IMR-90 (cell line): Measurements from ENCODE around the gene ZNF583. TPM values are rescaled to one million over a fixed set of nuclear protein-coding genes. Genes with fewer than 3 reads are reported as not detected.

Experiments
- ATAC-seq: fragments of 200-7000 bp; cut with Tn5 transposase; 2 replicates; pipeline ENCODE4 v1.9.1; 2020; ENCODE audit warnings: low read depth, mild to moderate bottlenecking, moderate library complexity
- BruUV-seq: library from RNA; stranded (reverse); fragments of 400-500 nt; replicated peaks from 2 replicates; lab custom pipeline; 2021; lab: Mats Ljungman, UMichigan
- CTCF ChIA-PET: fragments of 300-600 bp; formaldehyde crosslinking; extraction: SDS; loops from one replicate; lab custom pipeline; 2021; ENCODE audit warnings: antibody characterized with exemption; lab: Yijun Ruan, JAX
- POLR2A ChIA-PET: fragments of 300-600 bp; sonication (Branson Sonifier 250); formaldehyde crosslinking; loops from one replicate; lab custom pipeline; 2022; ENCODE audit warnings: antibody characterized with exemption; ENCODE audit not compliant: unreplicated experiment; lab: Charles Lee
- DNase-seq: peaks from one replicate; pipeline ENCODE4 v3.0.0; 2013
- H2AFZ ChIP-seq: replicated peaks from 2 replicates; pipeline ENCODE3; 2013; ENCODE audit warnings: low read length, mild to moderate bottlenecking; ENCODE audit not compliant: poor library complexity
- H2AK5ac ChIP-seq: 2 replicates; pipeline ENCODE4 v1.6.1; 2013; ENCODE audit warnings: low read depth, low read length, inconsistent platforms
- H2AK9ac ChIP-seq: replicated peaks from 2 replicates; pipeline ENCODE3; 2013; ENCODE audit warnings: mild to moderate bottlenecking, low read depth, low read length, moderate library complexity; ENCODE audit not compliant: poor library complexity
- H2BK120ac ChIP-seq: 2 replicates; pipeline ENCODE4 v1.6.1; 2013; ENCODE audit warnings: low read depth, low read length, inconsistent platforms
- H2BK15ac ChIP-seq: 3 replicates; pipeline ENCODE4 v1.6.1; 2013; ENCODE audit warnings: low read depth, low read length, inconsistent platforms
- H2BK20ac ChIP-seq: 2 replicates; pipeline ENCODE4 v1.6.1; 2013; ENCODE audit warnings: low read depth, mild to moderate bottlenecking, inconsistent platforms, low read length, moderate library complexity
- H2BK5ac ChIP-seq: 2 replicates; pipeline ENCODE4 v1.6.1; 2013; ENCODE audit warnings: mild to moderate bottlenecking, low read depth, low read length, inconsistent platforms; ENCODE audit not compliant: poor library complexity, severe bottlenecking
- H3K14ac ChIP-seq: replicated peaks from 2 replicates; pipeline ENCODE4 v1.6.1; 2013; ENCODE audit warnings: low read depth, low read length, inconsistent platforms
- H3K18ac ChIP-seq: 2 replicates; pipeline ENCODE4 v1.6.1; 2013; ENCODE audit warnings: low read depth, low read length, control low read depth
- H3K23ac ChIP-seq: 2 replicates; pipeline ENCODE4 v1.6.1; 2013; ENCODE audit warnings: low read depth, low read length, inconsistent platforms
- H3K27ac ChIP-seq: 2 replicates; pipeline ENCODE4 v1.5.1; 2013; ENCODE audit warnings: mild to moderate bottlenecking, control low read depth, low read length; ENCODE audit not compliant: insufficient read depth
- H3K27me3 ChIP-seq: 2 replicates; pipeline ENCODE4 v1.6.1; 2013; ENCODE audit warnings: low read length; ENCODE audit not compliant: control insufficient read depth, insufficient read depth
- H3K36me3 ChIP-seq: 2 replicates; pipeline ENCODE4 v1.6.1; 2013; ENCODE audit warnings: low read length, mixed read lengths; ENCODE audit not compliant: control insufficient read depth, insufficient read depth
- H3K4ac ChIP-seq: 2 replicates; pipeline ENCODE4 v1.6.1; 2013; ENCODE audit warnings: low read depth, low read length, inconsistent platforms
- H3K4me1 ChIP-seq: 2 replicates; pipeline ENCODE4 v1.6.1; 2013; ENCODE audit warnings: low read length, mixed read lengths; ENCODE audit not compliant: control insufficient read depth, insufficient read depth
- H3K4me2 ChIP-seq: 2 replicates; pipeline ENCODE4 v1.6.1; 2013; ENCODE audit warnings: low read depth, mild to moderate bottlenecking, control low read depth, low read length, moderate library complexity
- H3K4me3 ChIP-seq: 2 replicates; pipeline ENCODE4 v1.5.1; 2013; ENCODE audit warnings: low read depth, mild to moderate bottlenecking, control low read depth, low read length, moderate library complexity; ENCODE audit not compliant: insufficient read depth
- H3K56ac ChIP-seq: 2 replicates; pipeline ENCODE4 v1.6.1; 2013; ENCODE audit warnings: low read length, inconsistent platforms; ENCODE audit not compliant: insufficient read depth; ENCODE audit errors: extremely low read depth
- H3K79me1 ChIP-seq, 2 experiments: 2 replicates each; pipeline ENCODE4 v1.6.1; 2013; ENCODE audit warnings: low read length in 2 of 2, inconsistent platforms in 1 of 2, low read depth in 1 of 2
- H3K9ac ChIP-seq: 2 replicates; pipeline ENCODE4 v1.6.1; 2013; ENCODE audit warnings: low read depth, low read length, control low read depth
- H3K9me1 ChIP-seq: 2 replicates; pipeline ENCODE4 v1.6.1; 2013; ENCODE audit warnings: low read length, inconsistent platforms; ENCODE audit not compliant: insufficient read depth
- H3K9me3 ChIP-seq: 2 replicates; pipeline ENCODE4 v1.6.1; 2013; ENCODE audit warnings: low read length; ENCODE audit not compliant: control insufficient read depth, insufficient read depth
- H4K20me1 ChIP-seq: 2 replicates; pipeline ENCODE4 v1.6.1; 2013; ENCODE audit warnings: low read length, inconsistent platforms; ENCODE audit not compliant: insufficient read depth
- H4K5ac ChIP-seq: 2 replicates; pipeline ENCODE4 v1.6.1; 2013; ENCODE audit warnings: mild to moderate bottlenecking, low read depth, low read length, control low read depth
- H4K8ac ChIP-seq, 2 experiments: 2 replicates each; pipeline ENCODE4 v1.6.1; 2013; ENCODE audit warnings: low read depth in 2 of 2, low read length in 2 of 2, control low read depth in 1 of 2, inconsistent platforms in 1 of 2
- H4K91ac ChIP-seq: 2 replicates; pipeline ENCODE4 v1.6.1; 2013; ENCODE audit warnings: low read depth, low read length, inconsistent platforms; ENCODE audit not compliant: insufficient read depth
- BHLHE40 ChIP-seq: fragments of 150-350 bp; IDR thresholded peaks from 2 replicates; pipeline ENCODE4 v1.6.1; 2016; ENCODE audit warnings: mild to moderate bottlenecking, low read depth, low read length
- CHD1 ChIP-seq: IDR thresholded peaks from 2 replicates; pipeline ENCODE4 v1.6.1; 2012; ENCODE audit warnings: low read depth, low read length, improper control_type of control experiment
- CTCF ChIP-seq: conservative IDR thresholded peaks from 2 replicates; pipeline ENCODE4 v1.5.1; 2012; ENCODE audit warnings: mild to moderate bottlenecking, low read depth, low read length, improper control_type of control experiment
- ELK1 ChIP-seq: fragments of 150-350 bp; IDR thresholded peaks from 2 replicates; pipeline ENCODE4 v1.6.1; 2016; ENCODE audit warnings: low read depth, mild to moderate bottlenecking, low read length, moderate library complexity, borderline replicate concordance
- FOS ChIP-seq: fragments of 150-350 bp; IDR thresholded peaks from 2 replicates; pipeline ENCODE4 v1.6.1; 2016; ENCODE audit warnings: low read depth, low read length
- MAFK ChIP-seq: IDR thresholded peaks from 2 replicates; pipeline ENCODE4 v1.6.1; 2012; ENCODE audit warnings: low read depth, low read length, improper control_type of control experiment
- MAZ ChIP-seq: IDR thresholded peaks from 2 replicates; pipeline ENCODE4 v1.6.1; 2012; ENCODE audit warnings: low read depth, mild to moderate bottlenecking, low read length, improper control_type of control experiment, moderate library complexity, borderline replicate concordance
- MXI1 ChIP-seq: IDR thresholded peaks from 2 replicates; pipeline ENCODE4 v1.6.1; 2012; ENCODE audit warnings: low read depth, mild to moderate bottlenecking, low read length, moderate library complexity, borderline replicate concordance
- NFE2L2 ChIP-seq: fragments of 150-350 bp; IDR thresholded peaks from 2 replicates; pipeline ENCODE4 v1.6.1; 2016; ENCODE audit warnings: low read depth, mild to moderate bottlenecking, low read length
- POLR2A ChIP-seq: IDR thresholded peaks from 2 replicates; pipeline ENCODE4 v1.6.1; 2012; ENCODE audit warnings: mild to moderate bottlenecking, low read depth, low read length
- RAD21 ChIP-seq: IDR thresholded peaks from 2 replicates; pipeline ENCODE4 v1.6.1; 2012; ENCODE audit warnings: low read length, improper control_type of control experiment
- SMC3 ChIP-seq: fragments of 150-350 bp; IDR thresholded peaks from 2 replicates; pipeline ENCODE4 v1.6.1; 2016; ENCODE audit warnings: low read depth, mild to moderate bottlenecking, antibody characterized with exemption, low read length, moderate library complexity
- WGBS, 2 experiments: methylation state at CpG; one replicate each; pipeline versions ENCODE4 v1.1.5 to v1.1.7; 2013; ENCODE audit warnings: missing lambda C conversion rate in 2 of 2; ENCODE audit not compliant: insufficient read length in 1 of 2; ENCODE audit errors: extremely low coverage in 2 of 2; 5-methylcytosine and 5-hydroxymethylcytosine counted together
- dilution Hi-C: fragments of 300-500 bp; cut with HindIII; formaldehyde crosslinking; loops from one replicate; pipeline ENCODE4 v1.14.3; 2018; ENCODE audit warnings: low sequenced_read_pairs; ENCODE audit not compliant: unreplicated experiment
- in situ Hi-C: fragments of 300-500 bp; cut with MboI; formaldehyde crosslinking; loops from 3 replicates; pipeline ENCODE4 v1.14.3; 2019; ENCODE audit warnings: low sequenced_read_pairs, inconsistent platforms, mixed read lengths
- intact Hi-C: fragments of 100-400 bp; cut with micrococcal nuclease; formaldehyde crosslinking; loops from 2 replicates; pipeline ENCODE4 v1.10.0; 2022
- polyA plus RNA-seq, 3 experiments: library from polyadenylated mRNA; depleted of rRNA; stranded (reverse); fragments of >200 nt; gene quantifications; 2 replicates each; pipeline ENCODE4 v1.2.3, GENCODE V29; 2012; ENCODE audit warnings: low replicate concordance in 1 of 3
- total RNA-seq: library from RNA; depleted of rRNA; stranded (reverse); fragments of >200 nt; gene quantifications from 2 replicates; pipeline ENCODE4 v1.2.3, GENCODE V29; 2012

Gene ZNF583
- total and polyA plus RNA-seq, 2 of the 4 experiments (the other 2 are of a cell fraction), result 2.8 to 5.4 TPM

- DNase-seq, result peak; percentile 95
- H3K9me3 ChIP-seq, result peaks cover 4% of the 10 kb centered on the region; the same call in 1 of the 2 replicates
- H3K27ac ChIP-seq, result peak within 1 kb of the TSS; percentile 89
- 0% methylated on average over 37 of the region's 73 CpGs; no CpG with 5 or more reads in 1 of the 2 experiments for WGBS, 2 experiments
- H3K4me3 ChIP-seq, result peak within 1 kb of the TSS; percentile 60
- peak; percentile 99 for ATAC-seq
- H4K20me1 ChIP-seq, result no peaks in the 10 kb centered on the region
- ChIA-PET CTCF (no interaction called here), POLR2A (interaction anchor here (0.8 kb wide), 1 partner anchor 10 kb away, joined by 4 read pairs; the partner anchor contains the start of gene ZNF583)
- no peak within 1 kb of the TSS for H2BK20ac ChIP-seq
- H3K14ac ChIP-seq, result peak within 1 kb of the TSS; percentile 100
- peak within 1 kb of the TSS; percentile 69 for H2BK120ac ChIP-seq
- peak within 1 kb of the TSS; percentile 96 for H3K4ac ChIP-seq
- in situ Hi-C loops (no loop called here), dilution Hi-C loops (no loop called here), intact Hi-C loops (loop anchor here (2.0 kb wide), 1 partner anchor 25 kb away; no protein-coding TSS in a partner anchor)
- no TSS peak for BruUV-seq
- peak within 1 kb of the TSS; percentile 82 for H3K9ac ChIP-seq
- H3K27me3 ChIP-seq, result no peaks in the 10 kb centered on the region
- peak within 1 kb of the TSS; percentile 56; the same call in 1 of the 2 replicates for H3K56ac ChIP-seq
- H2BK15ac ChIP-seq, result 0 out of 3 replicates have a peak within 1 kb of the TSS, but pooled peaks have one; percentile 1
- H2AK9ac ChIP-seq, result peak within 1 kb of the TSS; percentile 87
- peaks cover 0 to 6% of the 10 kb centered on the region in 2 experiments; a peak in 1 of 4 replicates for H3K79me1 ChIP-seq
- peak within 1 kb of the TSS; percentile 76 for H2AK5ac ChIP-seq
- H3K4me2 ChIP-seq, result peak within 1 kb of the TSS; percentile 88
- peak within 1 kb of the TSS; percentile 85 for H2BK5ac ChIP-seq
- peak within 1 kb of the TSS; percentile 90 to 99 for H4K8ac ChIP-seq
- peak within 1 kb of the TSS; percentile 99 for H2AFZ ChIP-seq
- peaks cover 12% of the 10 kb centered on the region; the same call in 1 of the 2 replicates for H3K36me3 ChIP-seq
- H4K5ac ChIP-seq, result peak within 1 kb of the TSS; percentile 93
- H3K18ac ChIP-seq, result peak within 1 kb of the TSS; percentile 88
- no peaks in the 10 kb centered on the region for H3K4me1 ChIP-seq
- TF ChIP-seq ELK1 (no peak), FOS (no peak), RAD21 (peak; percentile 51), BHLHE40 (peak; percentile 39; the same call in 1 of the 2 replicates), CHD1 (no peak), NFE2L2 (no peak), MXI1 (peak; percentile 40; the same call in 1 of the 2 replicates), SMC3 (peak; percentile 30; the same call in 1 of the 2 replicates), MAZ (peak; percentile 33; the same call in 1 of the 2 replicates), POLR2A (peak; percentile 54), CTCF (peak; percentile 74), MAFK (no peak)
- H4K91ac ChIP-seq, result peak within 1 kb of the TSS; percentile 83
- H3K9me1 ChIP-seq, result peaks cover 2% of the 10 kb centered on the region; the same call in 1 of the 2 replicates
- H3K23ac ChIP-seq, result peak within 1 kb of the TSS; percentile 92
Observed at GRCh38 chr19:56393119-56394012, 10.8 kb upstream of the ZNF583 start, which contains the start of gene ZNF582. ZNF582 (minus strand) TSS chr19:56393534; CDS start chr19:56391752, 1,782 bp downstream.
